GM12872 (cell line): Measurements from ENCODE around the gene KIAA1958.

ENCODE experiments used
- TF ChIP-seq, protein P1 (sequence below): IDR thresholded peaks from 3 replicates; pipeline ENCODE4 v1.5.1; 2011; ENCODE audit warnings: low read depth, mild to moderate bottlenecking, low read length, moderate library complexity; ENCODE audit not compliant: insufficient read depth

The KIAA1958 gene

GRCh38 chr9:112570671-112571167 is 84.1 kb downstream of the KIAA1958 start:
- TF ChIP-seq, protein P1, sequence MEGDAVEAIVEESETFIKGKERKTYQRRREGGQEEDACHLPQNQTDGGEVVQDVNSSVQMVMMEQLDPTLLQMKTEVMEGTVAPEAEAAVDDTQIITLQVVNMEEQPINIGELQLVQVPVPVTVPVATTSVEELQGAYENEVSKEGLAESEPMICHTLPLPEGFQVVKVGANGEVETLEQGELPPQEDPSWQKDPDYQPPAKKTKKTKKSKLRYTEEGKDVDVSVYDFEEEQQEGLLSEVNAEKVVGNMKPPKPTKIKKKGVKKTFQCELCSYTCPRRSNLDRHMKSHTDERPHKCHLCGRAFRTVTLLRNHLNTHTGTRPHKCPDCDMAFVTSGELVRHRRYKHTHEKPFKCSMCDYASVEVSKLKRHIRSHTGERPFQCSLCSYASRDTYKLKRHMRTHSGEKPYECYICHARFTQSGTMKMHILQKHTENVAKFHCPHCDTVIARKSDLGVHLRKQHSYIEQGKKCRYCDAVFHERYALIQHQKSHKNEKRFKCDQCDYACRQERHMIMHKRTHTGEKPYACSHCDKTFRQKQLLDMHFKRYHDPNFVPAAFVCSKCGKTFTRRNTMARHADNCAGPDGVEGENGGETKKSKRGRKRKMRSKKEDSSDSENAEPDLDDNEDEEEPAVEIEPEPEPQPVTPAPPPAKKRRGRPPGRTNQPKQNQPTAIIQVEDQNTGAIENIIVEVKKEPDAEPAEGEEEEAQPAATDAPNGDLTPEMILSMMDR, result no peak

- TF ChIP-seq, protein P1, result no peak
Observed at GRCh38 chr9:112571624-112572355, 85.2 kb downstream of the KIAA1958 start.

DNA sequence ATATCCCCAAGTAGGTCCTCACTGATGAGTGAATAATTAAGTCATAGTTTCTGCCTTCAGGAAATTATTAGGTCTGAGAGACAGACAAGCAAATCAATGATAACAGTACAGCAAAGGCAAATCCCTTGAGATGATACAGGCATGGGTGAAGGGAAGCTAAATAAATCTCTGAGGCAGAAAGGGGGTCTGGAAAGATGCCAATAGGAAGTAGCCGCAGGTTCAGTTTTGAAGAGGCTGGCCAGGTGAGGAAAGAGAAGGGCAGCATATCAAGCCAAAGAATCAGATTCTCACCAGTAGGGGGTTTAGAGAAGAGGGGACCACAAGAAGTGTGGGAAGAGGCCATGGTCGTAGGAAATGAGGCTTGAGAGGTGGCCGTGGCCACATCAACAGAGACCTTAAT is 85.8 kb downstream of the KIAA1958 start:
- TF ChIP-seq, protein P1, result no peak

DNA sequence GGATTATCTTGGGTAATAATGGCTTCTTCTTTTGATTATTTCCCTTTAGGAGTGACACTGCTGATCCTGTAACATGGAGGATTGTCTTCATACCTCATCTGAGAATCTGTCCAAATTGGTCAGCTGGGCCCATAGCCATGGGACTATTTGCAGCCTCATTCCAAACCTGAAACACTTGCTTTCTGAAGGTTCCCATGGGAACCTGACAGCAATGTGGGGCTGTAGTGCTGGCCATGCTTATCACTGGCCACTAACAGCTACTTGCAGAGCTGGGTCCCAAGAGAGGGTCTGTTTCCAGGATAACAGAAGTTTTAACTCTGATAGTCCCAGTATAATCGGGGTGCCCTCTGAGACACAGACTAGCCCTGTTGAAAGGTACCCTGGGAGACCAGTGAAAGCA is 87.4 kb downstream of the KIAA1958 start:
- TF ChIP-seq, protein P1, result no peak

DNA sequence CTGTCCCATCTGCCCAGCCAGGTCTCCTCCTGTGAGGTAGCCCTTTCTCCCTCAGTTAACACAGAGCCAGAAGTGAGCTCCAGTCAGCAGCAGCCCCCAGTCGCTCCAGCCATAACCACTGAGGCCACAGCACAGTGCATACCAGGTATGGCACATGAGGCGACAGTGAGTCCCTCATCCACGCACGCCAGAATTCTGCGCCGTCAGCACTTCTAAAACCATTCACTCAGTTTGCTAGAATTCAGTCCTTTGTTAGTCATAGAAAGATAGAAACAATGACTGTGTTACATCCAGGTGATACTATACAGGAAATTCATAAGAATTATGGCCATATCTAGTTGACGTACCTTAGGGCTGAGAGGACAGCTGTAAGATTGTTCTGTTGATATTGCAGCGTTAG is 88.5 kb downstream of the KIAA1958 start:
- TF ChIP-seq, protein P1, result no peak

GRCh38 chr9:112581469-112582176 is 95.0 kb downstream of the KIAA1958 start:
- TF ChIP-seq, protein P1, result no peak

DNA sequence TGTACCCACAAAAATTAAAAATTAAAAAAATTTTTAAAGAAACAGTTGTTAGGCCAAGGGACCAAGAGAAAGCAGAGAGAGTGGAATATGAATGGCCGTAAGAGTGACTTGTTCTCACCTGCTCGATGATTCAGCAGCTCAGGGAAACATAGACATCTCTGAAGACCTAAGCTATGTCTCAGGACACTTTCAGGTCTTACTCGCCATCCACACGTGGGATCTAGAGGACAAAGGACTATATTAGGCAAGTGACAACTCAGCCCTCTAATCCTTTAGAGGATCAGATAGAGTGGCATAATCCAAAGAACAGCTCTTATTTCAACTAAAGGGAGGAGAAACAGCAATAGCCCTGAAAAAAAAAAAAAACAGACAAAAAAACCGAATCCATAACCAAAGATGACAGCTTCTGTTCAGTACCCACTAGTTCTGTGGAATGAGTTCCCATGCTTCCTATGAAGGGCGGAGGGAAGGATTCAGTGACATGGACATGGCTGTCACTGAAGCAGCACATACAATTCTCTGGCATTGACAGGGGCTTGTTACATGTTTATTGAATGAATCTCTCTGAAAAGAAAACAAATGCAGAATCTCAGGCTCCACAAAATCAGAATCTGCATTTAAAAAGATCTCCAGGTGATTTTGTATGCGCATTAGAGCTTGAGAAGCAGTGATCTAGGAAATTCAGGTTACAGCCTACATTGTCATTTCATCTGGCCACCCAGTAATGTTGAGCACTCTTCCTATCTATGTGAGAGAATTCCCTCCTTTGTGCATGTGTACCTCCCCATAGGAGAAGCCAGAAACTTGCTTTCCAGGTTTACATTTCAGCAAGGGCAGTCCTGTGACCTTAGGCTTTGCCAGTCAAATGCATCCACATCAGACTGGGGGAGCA is 96.0 kb downstream of the KIAA1958 start:
- TF ChIP-seq, protein P1, result no peak
